Hepatocyte (in vitro differentiated cells): ENCODE measurements around the gene STK11. TPM values are rescaled to one million over a fixed set of nuclear protein-coding genes. Genes with fewer than 3 reads are reported as not detected.
A peak's percentile ranks its signal among the peaks of the same experiment; 100 is the strongest.

ENCODE experiments used
- DNase-seq: peaks from one replicate; pipeline ENCODE4 v3.0.0-alpha.2; 2016; ENCODE audit warnings: low spot score
- H2AFZ ChIP-seq: fragments of 200-600 bp; sonication (generic); 2 replicates; pipeline ENCODE4 v1.6.0; 2016; ENCODE audit warnings: antibody characterized with exemption, mild to moderate bottlenecking
- H3K27ac ChIP-seq: fragments of 200-600 bp; sonication (generic); 2 replicates; pipeline ENCODE4 v1.5.1; 2016; ENCODE audit warnings: mild to moderate bottlenecking
- H3K27me3 ChIP-seq: fragments of 200-600 bp; sonication (generic); 2 replicates; pipeline ENCODE4 v1.6.1; 2016
- H3K36me3 ChIP-seq: fragments of 200-600 bp; sonication (generic); replicated peaks from 2 replicates; pipeline ENCODE4 v1.5.1; 2016; ENCODE audit warnings: low read depth; ENCODE audit not compliant: insufficient read depth
- H3K4me1 ChIP-seq: fragments of 200-600 bp; sonication (generic); 2 replicates; pipeline ENCODE4 v1.5.1; 2016; ENCODE audit warnings: mild to moderate bottlenecking, moderate library complexity; ENCODE audit not compliant: insufficient read depth
- H3K4me2 ChIP-seq: fragments of 200-600 bp; sonication (generic); 2 replicates; pipeline ENCODE4 v1.6.0; 2016
- H3K4me3 ChIP-seq: fragments of 200-600 bp; sonication (generic); 2 replicates; pipeline ENCODE4 v1.5.1; 2016; ENCODE audit warnings: mild to moderate bottlenecking
- H3K79me2 ChIP-seq: fragments of 200-600 bp; sonication (generic); 2 replicates; pipeline ENCODE4 v1.6.0; 2017; ENCODE audit warnings: mild to moderate bottlenecking
- H3K9me2 ChIP-seq: fragments of 200-600 bp; sonication (generic); replicated peaks from 2 replicates; pipeline ENCODE4 v1.6.0; 2017; ENCODE audit warnings: mild to moderate bottlenecking; ENCODE audit not compliant: insufficient read depth
- H3K9me3 ChIP-seq: fragments of 200-600 bp; sonication (generic); 2 replicates; pipeline ENCODE4 v1.5.1; 2016; ENCODE audit warnings: low read depth, mild to moderate bottlenecking
- H4K20me1 ChIP-seq: fragments of 200-600 bp; sonication (generic); 2 replicates; pipeline ENCODE4 v1.6.0; 2016; ENCODE audit warnings: mild to moderate bottlenecking; ENCODE audit not compliant: insufficient read depth, poor library complexity, severe bottlenecking
- EZH2 ChIP-seq: fragments of 200-600 bp; sonication (generic); IDR thresholded peaks from 2 replicates; pipeline ENCODE4 v1.6.1; 2016; ENCODE audit warnings: antibody characterized with exemption, mild to moderate bottlenecking, borderline replicate concordance
- EZH2phosphoT487 ChIP-seq: fragments of 200-600 bp; sonication (generic); IDR thresholded peaks from one replicate; pipeline ENCODE4 v1.6.1; 2018; ENCODE audit warnings: antibody characterized with exemption, mild to moderate bottlenecking, low read depth, moderate library complexity; ENCODE audit not compliant: unreplicated experiment, severe bottlenecking
- WGBS: methylation state at CpG from one replicate; pipeline ENCODE4 v1.1.6; 2016; ENCODE audit warnings: low lambda C conversion rate; ENCODE audit errors: missing lambda C conversion rate; 5-methylcytosine and 5-hydroxymethylcytosine counted together
- polyA plus RNA-seq: library from polyadenylated mRNA; unstranded; fragments of >200 nt; fragmentation: Nextera tagmentation; extraction: Ambion mirVana; gene quantifications from 2 replicates; pipeline ENCODE4 v1.2.1, GENCODE V29; 2016
- total RNA-seq: library from RNA; depleted of rRNA; stranded (reverse); fragments of >200 nt; gene quantifications from 2 replicates; pipeline ENCODE4 v1.2.3, GENCODE V29; 2014
- TF ChIP-seq, protein P1 (sequence below): fragments of 200-600 bp; sonication (generic); IDR thresholded peaks from 2 replicates; pipeline ENCODE4 v1.5.1; 2016; ENCODE audit warnings: antibody characterized with exemption, mild to moderate bottlenecking; ENCODE audit not compliant: poor library complexity

STK11 gene
- total and polyA plus RNA-seq, 2 experiments from 2014 or later, result 48.9 to 76.6 TPM

- H3K27me3 ChIP-seq, result no peaks in the 10 kb centered on the region
Measured at GRCh38 chr19:1231729-1232637, 26.4 kb downstream of the STK11 start.

GRCh38 chr19:1232652-1233072 lies 27.1 kb downstream of the STK11 start:
- no peaks in the 10 kb centered on the region for H3K36me3 ChIP-seq
- H2AFZ ChIP-seq, result no peak overlapping the region
- TF ChIP-seq, protein P1, sequence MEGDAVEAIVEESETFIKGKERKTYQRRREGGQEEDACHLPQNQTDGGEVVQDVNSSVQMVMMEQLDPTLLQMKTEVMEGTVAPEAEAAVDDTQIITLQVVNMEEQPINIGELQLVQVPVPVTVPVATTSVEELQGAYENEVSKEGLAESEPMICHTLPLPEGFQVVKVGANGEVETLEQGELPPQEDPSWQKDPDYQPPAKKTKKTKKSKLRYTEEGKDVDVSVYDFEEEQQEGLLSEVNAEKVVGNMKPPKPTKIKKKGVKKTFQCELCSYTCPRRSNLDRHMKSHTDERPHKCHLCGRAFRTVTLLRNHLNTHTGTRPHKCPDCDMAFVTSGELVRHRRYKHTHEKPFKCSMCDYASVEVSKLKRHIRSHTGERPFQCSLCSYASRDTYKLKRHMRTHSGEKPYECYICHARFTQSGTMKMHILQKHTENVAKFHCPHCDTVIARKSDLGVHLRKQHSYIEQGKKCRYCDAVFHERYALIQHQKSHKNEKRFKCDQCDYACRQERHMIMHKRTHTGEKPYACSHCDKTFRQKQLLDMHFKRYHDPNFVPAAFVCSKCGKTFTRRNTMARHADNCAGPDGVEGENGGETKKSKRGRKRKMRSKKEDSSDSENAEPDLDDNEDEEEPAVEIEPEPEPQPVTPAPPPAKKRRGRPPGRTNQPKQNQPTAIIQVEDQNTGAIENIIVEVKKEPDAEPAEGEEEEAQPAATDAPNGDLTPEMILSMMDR, result no peak
- TF ChIP-seq EZH2phosphoT487, result no peak
- TF ChIP-seq EZH2, result no peak
- peak overlapping the region; percentile 50 for H3K27ac ChIP-seq
- 69% methylated on average over 15 of the region's 15 CpGs for WGBS
- no peaks in the 10 kb centered on the region for H3K27me3 ChIP-seq
- H3K4me1 ChIP-seq, result peaks cover 22% of the 10 kb centered on the region
- no peaks in the 10 kb centered on the region for H3K9me2 ChIP-seq
- H3K9me3 ChIP-seq, result no peaks in the 10 kb centered on the region
- no peaks in the 10 kb centered on the region for H4K20me1 ChIP-seq
- peaks cover 4% of the 10 kb centered on the region for H3K79me2 ChIP-seq
- no peak overlapping the region for H3K4me3 ChIP-seq
- DNase-seq, result peak; percentile 68
- H3K4me2 ChIP-seq, result peak overlapping the region; percentile 20

More at GRCh38 chr19:1231729-1232637, 26.4 kb downstream of the STK11 start:
- peak overlapping the region; percentile 25 for H3K4me2 ChIP-seq
- TF ChIP-seq EZH2 (no peak), EZH2phosphoT487 (no peak)
- TF ChIP-seq, protein P1, result no peak
- no peak overlapping the region for H2AFZ ChIP-seq
- WGBS, result 84% methylated on average over 12 of the region's 15 CpGs
- H3K4me1 ChIP-seq, result peaks cover 22% of the 10 kb centered on the region
- no peaks in the 10 kb centered on the region for H3K9me2 ChIP-seq
- no peak for DNase-seq
- no peaks in the 10 kb centered on the region for H3K36me3 ChIP-seq
- H3K9me3 ChIP-seq, result no peaks in the 10 kb centered on the region
- peaks cover 4% of the 10 kb centered on the region for H3K79me2 ChIP-seq
- H3K4me3 ChIP-seq, result no peak overlapping the region
- H4K20me1 ChIP-seq, result no peaks in the 10 kb centered on the region
- peak overlapping the region; percentile 50 for H3K27ac ChIP-seq

GRCh38 chr19:1233115-1233667 lies 27.6 kb downstream of the STK11 start:
- H3K4me1 ChIP-seq, result peaks cover 22% of the 10 kb centered on the region
- H3K4me3 ChIP-seq, result no peak overlapping the region
- 97% methylated on average over 24 of the region's 24 CpGs for WGBS

More at GRCh38 chr19:1233115-1233667, 27.6 kb downstream of the STK11 start:
- Histone ChIP-seq H3K27me3 (no peaks in the 10 kb centered on the region), H3K9me3 (no peaks in the 10 kb centered on the region), H3K27ac (peak overlapping the region; percentile 50), H4K20me1 (no peaks in the 10 kb centered on the region), H3K4me2 (peak overlapping the region; percentile 20), H3K79me2 (peaks cover 4% of the 10 kb centered on the region), H3K36me3 (no peaks in the 10 kb centered on the region), H2AFZ (no peak overlapping the region), H3K9me2 (no peaks in the 10 kb centered on the region)
- no peak for DNase-seq
- TF ChIP-seq, protein P1, result no peak
- TF ChIP-seq EZH2 (no peak), EZH2phosphoT487 (no peak)
